DMS 273 (cell line): ENCODE measurements around the gene RUBCN.
"Not testable (repeated sequence)": the region's sequence is repeated elsewhere in the genome, so short reads cannot be mapped to it uniquely, and the experiment has no call there.

Source experiments
- DNase-seq: peaks from one replicate; lab custom pipeline; 2025; ENCODE audit not compliant: unreplicated experiment; lab: John Stamatoyannopoulos, UW

The RUBCN gene

GRCh38 chr3:197686899-197687298 is 49.8 kb downstream of the RUBCN start:
- DNase-seq: no peak

- DNase-seq: no peak
Observed at GRCh38 chr3:197685546-197685945, 51.2 kb downstream of the RUBCN start.

- DNase-seq: no peak
Observed at GRCh38 chr3:197683191-197683590, 53.5 kb downstream of the RUBCN start.

GRCh38 chr3:197682713-197683112 is 54.0 kb downstream of the RUBCN start:
- no peak for DNase-seq

- DNase-seq: no peak
Observed at GRCh38 chr3:197680955-197681521, 55.7 kb downstream of the RUBCN start.

- DNase-seq: no peak
Observed at GRCh38 chr3:197675951-197676350, 60.8 kb downstream of the RUBCN start.

GRCh38 chr3:197675563-197675860 is 61.2 kb downstream of the RUBCN start:
- no peak for DNase-seq

- no peak for DNase-seq
Observed at GRCh38 chr3:197674741-197675562, 61.8 kb downstream of the RUBCN start.

- no peak for DNase-seq
Observed at GRCh38 chr3:197673170-197673569, 63.5 kb downstream of the RUBCN start.

- no peak for DNase-seq
Observed at GRCh38 chr3:197670361-197670760, 66.3 kb downstream of the RUBCN start.

- no peak for DNase-seq
Observed at GRCh38 chr3:197667968-197668367, 68.7 kb downstream of the RUBCN start.

- DNase-seq: not testable (repeated sequence)
Observed at GRCh38 chr3:197667293-197667692, 69.4 kb downstream of the RUBCN start.

- DNase-seq: not testable (repeated sequence)
Observed at GRCh38 chr3:197666221-197666842, 70.4 kb downstream of the RUBCN start.

- not testable (repeated sequence) for DNase-seq
Observed at GRCh38 chr3:197665549-197665948, 71.2 kb downstream of the RUBCN start.

- not testable (repeated sequence) for DNase-seq
Observed at GRCh38 chr3:197665142-197665491, 71.6 kb downstream of the RUBCN start.

- not testable (repeated sequence) for DNase-seq
Observed at GRCh38 chr3:197664414-197665141, 72.1 kb downstream of the RUBCN start.

GRCh38 chr3:197663367-197664140 is 73.2 kb downstream of the RUBCN start:
- not testable (repeated sequence) for DNase-seq

- not testable (repeated sequence) for DNase-seq
Observed at GRCh38 chr3:197662352-197662751, 74.4 kb downstream of the RUBCN start.

GRCh38 chr3:197661874-197662273 is 74.8 kb downstream of the RUBCN start:
- DNase-seq: not testable (repeated sequence)

GRCh38 chr3:197661234-197661834 is 75.4 kb downstream of the RUBCN start:
- DNase-seq: not testable (repeated sequence)
